Endometrium (tissue), 2 donors: ENCODE results near the gene GBGT1.
"Not testable (repeated sequence)": the region's sequence is repeated elsewhere in the genome, so short reads cannot be mapped to it uniquely, and the experiment has no call there.

Source experiments
- FAIRE-seq: peaks from 2 replicates; lab custom pipeline; 2012; peaks lifted over from hg19 to GRCh38; lab: Jason Lieb, UNC
- donor health status: control.
- donor health status: control.

Gene GBGT1

DNA sequence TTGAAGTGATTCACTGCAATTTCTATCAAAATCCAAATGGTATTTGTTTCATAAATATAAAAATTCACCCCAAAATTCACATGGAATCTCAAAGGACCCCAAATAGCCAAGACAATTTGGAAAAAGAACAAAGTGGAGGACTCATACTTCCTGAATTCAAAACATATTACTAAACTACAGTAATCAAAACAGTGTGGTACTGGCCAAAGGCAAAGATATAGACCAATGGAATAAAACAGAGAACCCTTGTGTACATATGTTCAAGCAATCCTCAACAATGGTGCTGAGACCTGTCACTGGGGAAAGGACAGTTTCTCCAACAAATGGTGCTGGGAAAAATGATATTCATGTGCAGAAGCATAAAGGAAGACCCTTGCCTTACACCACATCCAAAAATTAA lies 31.3 kb upstream of the GBGT1 start:
- no peak for FAIRE-seq

DNA sequence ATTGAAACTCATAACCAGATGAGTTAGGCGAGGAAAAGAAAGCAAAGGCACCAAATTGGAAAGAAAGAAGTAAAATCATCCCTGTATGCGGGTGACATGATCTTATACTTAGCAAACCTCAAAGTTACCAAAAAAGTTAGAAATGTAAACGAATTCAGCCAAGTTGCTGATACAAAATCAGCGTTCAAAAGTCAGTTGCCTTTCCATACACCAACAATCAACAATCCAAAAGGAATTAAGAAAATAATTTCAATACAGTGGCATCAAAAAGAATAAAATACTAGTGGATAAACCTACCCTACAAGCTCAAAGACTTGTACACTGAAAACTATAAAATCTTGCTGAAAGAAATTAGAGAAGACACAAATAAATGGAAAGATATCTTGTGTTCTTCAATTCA lies 30.9 kb upstream of the GBGT1 start:
- FAIRE-seq = no peak

DNA sequence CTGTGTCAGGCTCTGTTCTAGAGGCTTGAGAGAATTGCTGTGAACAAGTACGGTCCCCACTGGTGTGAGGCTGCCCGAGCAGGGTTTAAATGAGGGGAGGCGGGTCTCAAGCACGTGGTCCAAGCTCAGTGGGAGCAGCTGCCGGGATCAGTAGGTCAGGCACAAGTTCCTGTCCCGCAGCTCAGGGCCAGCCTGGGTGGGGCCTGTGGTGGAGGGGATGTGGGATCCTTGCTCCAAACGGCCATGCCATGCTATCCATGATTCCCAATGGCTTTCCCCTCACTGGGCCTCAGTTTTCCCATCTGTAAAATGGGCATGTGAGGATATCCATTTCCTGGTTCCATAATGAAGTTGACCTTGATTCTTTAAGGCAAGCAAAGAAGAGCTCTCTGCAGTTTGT lies 28.3 kb upstream of the GBGT1 start:
- no peak for FAIRE-seq

DNA sequence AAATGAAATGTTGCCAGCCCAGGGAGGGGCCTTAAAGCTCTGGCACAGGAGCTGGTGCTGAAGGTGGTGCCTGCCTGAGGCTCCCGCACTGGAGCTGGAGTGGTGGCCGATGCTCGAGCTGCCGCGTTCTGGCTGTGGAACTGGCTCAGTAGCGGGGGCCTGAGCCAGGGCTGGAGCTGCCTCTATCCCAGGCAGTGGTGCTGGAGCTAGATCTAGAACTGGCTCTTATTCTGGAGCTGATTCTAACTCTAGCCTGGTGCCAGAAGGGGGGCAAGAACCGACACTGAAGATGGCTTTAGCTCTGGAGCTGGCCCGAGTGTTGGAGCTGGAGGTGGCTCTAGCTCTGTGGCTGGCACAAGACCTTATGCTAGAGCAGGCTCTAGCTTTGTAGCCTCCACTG lies 26.1 kb upstream of the GBGT1 start:
- no peak for FAIRE-seq

DNA sequence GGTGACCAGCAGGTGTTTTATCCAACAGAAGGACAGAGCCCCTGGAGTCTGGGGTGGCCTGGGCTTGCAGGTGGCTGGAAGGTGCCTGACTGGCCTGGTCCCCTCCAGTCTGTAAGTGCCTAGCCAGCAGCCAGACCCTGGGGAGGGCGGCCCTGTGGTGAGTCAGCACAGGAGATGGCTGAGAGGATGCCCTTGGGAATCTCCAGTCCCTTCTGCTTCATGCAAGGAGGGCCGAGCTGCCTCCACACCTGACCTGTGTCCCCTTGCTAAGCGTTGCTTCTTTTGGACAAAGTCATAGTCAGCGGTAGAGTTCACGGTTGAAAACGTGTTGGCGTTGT lies 25.1 kb upstream of the GBGT1 start:
- no peak for FAIRE-seq

DNA sequence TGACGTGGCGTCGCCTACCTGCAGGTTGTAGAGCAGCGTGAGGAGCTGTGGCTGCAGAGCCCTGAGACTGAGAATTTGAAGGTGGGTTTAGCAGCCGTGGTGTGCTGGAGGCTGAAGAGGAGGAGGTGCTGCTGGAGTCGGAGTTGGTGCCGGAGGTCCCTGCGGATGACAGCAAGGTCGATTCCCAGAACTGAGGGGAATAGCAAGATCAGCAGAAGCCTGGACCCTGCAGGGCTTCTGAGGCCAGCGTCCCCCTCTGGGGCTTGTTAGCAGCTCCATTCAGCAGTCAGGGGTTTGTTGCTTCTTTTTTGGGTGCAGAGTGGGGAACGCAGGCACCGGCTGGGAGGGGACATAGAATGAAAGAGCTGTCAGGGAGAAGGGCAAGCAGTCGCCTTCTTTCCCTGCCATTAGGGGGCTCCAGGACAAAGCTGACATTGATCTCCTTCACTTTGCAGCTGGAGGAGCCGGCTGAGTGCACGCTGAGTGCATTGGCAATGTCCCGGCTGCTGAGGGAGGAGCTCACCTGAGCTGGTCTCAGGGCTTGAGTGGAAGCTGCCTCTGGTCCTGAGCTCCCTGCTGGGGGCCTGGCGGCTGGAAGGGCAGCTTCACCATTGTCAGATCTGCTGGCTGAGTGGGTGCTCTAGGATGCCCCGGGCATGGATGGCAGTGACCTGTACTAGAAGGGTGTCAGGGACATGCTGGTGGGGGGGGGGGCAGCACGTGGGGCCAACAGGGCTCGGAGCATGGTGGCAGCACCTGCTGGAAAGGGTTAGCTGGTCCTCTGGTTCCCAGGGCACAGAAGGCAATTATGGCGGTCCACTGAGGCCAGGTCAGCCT lies 24.5 kb upstream of the GBGT1 start:
- FAIRE-seq = no peak

DNA sequence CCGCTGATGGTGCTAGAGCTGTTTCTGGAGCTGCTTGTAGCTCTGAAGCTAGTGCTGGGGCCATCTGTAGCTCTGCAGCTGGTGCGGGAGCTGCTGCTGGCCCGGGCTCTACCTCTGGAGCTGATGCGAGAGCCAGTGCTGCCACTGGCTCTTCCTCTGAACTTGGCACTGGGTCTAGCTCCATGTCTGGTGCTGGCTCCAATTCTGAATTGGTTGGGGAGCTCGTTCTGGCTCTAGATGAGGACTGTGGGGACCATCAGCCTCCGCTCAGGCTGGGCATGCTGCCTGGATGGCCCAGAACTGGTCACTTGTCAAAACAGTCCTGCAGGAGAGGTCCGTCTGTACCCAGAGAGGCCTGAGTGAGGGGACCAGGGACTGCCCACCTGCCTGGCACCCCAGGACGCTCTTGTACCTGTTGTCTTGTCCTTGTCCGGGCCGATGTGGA lies 23.9 kb upstream of the GBGT1 start:
- FAIRE-seq = no peak

DNA sequence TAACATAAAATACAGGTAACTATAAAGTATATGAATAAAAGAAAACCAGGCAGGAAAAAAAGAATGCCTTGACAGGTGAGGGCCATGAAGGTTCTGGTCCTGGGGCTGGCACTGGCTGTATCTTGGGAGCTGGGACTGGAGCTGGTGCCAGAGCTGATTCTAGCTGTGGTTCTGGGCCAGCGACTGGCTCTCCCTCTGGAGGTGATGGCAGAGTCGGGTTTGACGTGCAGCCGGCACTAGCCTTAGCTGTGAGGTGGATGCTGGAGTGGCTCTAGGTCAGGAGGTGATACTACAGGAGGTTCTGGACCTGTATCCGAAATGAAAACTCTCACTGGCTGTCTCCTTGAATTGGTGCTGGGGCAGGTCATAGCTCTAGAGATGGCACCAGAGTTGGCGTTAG lies 23.0 kb upstream of the GBGT1 start:
- no peak for FAIRE-seq

DNA sequence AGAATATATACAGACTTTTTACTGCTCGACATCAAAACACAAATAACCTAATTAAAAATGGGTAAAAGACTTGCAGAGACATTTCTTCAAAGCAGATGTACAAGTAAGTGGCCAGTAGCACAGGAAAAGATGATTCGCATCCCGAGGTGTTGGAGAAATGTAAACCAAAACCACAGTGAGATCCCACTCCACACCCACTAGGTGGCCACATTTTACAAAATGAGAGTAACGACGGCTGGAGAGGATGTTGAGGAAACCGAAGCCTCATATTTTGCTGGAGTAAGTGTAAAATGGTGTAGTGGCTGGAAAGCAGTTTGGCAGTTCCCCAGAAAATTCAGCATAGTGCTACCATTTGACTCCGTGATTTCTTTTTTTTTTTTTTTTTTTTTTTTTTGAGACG lies 21.3 kb upstream of the GBGT1 start:
- FAIRE-seq = peak; percentile 74

DNA sequence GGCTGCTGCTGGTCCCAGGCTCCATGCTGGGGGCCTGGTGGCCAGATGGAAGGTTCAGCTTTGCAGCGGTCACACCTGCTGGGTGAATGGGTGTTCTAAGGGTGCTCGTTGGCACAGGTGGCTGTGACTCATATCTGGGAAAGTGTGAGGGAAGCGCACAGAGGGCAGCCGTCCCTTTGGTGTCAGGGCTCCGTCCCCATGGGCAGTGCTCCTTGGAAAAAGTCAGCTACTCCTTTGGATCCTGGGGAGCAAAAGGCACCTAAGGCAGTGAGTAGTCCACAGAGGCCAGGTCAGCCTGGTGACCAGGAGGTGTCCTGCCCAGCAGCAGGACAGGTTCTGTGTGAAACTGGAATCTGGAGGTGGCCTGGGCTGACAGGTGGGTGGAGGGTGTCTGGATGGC lies 18.4 kb upstream of the GBGT1 start:
- FAIRE-seq = no peak

DNA sequence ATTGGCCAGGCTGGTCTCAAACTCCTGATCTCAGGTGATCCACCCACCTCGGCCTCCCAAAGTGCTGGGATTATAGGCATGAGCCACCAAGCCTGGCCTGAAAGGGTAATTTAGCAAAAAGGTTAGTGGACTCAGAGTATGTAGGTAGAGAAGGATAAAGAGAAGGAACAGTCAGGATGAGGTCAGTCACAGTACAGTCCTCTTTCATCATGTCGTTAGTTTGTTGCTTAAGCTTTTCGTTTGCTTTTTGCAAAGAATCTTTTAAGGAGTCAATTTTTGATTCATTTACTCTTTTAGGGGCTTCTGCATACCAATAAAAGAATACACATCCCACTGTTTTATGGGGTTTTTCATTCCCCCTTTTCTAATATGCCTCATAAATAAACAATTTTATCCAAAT lies 17.8 kb upstream of the GBGT1 start:
- no peak for FAIRE-seq

DNA sequence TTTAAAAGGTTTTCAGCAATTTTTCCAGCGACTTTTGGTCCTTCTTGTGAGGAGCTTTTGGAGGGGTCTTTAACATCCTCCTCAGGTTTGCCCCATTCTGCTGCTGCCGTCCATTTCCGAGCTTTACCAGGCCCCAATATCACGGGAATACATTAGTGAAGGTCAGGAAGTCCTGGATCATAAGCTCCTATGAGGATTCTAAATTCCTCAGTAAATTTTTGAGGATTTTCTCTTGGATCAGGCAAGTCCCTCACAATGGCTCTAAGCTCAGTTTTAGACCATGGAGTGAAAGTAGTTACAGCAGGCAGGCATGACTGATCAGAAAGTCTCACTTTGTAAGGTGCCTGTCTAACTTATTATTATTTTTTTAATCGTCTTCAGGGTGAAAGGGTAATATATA lies 17.2 kb upstream of the GBGT1 start:
- FAIRE-seq = no peak

DNA sequence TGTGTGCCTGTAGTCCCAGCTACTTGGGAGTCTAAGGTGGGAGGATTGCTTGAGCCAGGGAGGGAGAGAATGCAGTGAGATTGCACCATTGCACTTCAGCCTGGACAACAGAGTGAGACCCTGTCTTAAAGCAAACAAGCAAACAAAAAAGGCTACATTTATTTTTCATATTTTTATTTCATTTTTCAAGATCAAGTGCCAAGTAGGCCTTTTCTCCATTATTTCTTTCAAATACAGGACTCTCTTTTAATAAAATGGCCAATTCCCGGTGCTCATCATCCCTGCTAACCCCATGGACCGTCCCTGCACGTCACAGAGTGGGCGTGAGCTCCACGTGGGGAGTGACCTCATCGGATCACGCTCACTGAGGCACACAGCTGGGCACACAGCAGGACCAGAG lies 9.3 kb upstream of the GBGT1 start:
- no peak for FAIRE-seq

DNA sequence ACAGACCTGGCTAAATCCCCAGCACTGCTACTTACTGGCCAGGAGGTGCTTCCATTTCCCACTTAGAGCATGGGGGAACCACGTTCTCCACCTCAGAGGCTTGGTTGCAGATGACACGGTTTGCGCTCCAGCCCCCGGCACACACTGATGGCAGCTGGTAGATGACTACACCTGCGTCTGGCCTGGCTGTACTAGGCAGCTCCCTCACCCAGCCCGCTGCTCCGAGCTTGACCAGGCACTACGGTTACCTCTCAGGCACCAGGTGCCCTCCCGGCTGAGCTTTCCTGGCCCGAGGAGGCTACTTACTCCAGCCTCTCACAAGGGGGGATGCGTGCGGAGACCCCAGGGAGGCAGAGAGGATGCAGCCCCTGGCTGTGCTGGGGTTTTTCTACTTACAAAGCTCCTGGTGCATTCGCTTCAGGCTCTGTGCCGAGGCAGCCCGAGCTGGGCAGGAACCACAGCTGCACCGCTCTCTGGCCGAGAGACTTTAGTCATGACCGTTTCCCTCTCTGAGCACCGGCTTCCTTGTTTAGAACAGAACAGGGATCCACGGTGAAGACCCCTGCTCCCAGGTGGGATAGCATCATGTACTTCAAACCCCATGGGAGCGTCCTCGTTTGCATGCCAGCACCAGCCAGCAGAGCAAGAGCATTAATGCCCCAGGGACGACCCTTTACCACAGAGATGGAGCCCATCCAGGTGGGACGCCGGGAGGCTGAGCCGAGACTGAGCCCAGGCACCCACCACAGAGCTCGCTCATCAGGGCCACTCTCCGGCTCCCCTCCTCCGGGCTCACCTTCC lies 7.6 kb upstream of the GBGT1 start:
- no peak for FAIRE-seq

DNA sequence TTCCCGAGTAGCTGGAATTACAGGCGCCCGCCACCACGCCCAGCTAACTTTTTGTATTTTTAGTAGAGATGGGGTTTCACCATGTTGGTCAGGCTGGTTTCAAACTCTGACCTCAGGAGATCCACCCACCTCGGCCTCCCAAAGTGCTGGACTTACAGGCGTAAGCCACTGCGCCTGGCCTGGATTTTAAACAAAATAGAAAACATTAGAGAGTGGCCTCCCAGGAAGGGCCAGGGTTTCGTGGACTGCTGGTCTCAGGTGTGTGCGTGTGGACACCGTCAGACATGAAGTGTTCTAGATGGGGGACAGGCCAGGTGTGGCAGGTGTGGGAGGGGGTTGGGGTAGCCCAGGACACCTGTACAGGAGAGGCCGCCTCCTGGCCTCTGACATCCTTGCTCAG lies 7.0 kb upstream of the GBGT1 start:
- no peak for FAIRE-seq

DNA sequence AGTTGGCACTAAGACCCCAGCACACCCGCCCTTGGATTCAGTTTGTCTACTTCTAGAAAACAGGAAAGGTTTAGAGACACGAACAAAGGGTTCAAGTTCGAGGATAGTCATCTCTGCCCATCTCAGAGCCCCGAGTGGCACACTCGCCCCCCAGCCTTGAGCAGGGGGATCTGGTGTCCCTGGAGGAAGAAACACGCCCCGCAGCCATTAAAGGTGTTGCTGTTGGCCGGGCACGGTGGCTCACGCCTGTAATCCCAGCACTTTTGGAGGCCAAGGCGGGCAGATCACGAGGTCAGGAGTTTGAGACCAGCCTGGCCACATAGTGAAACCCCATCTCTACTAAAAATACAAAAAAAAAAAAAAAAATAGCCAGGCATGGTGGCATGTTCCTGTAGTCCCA lies 6.0 kb upstream of the GBGT1 start:
- not testable (repeated sequence) for FAIRE-seq

DNA sequence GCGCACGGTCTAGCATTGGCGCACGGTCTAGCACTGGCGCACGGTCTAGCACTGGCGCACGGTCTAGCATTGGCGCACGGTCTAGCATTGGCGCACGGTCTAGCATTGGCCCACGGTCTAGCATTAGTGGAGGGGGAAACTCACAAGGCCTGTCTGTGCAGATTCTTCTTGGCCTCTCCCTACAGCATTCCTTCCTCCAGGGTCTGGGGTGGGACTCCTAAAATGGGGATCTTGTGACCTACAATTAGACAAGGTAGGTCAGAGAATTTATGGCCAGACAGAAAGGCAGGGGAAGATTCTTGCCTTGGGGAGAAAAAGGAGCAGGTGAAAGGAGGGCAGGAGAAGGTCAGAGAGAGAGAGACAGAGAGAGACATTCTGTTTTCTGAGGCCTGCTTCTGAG lies 5.4 kb upstream of the GBGT1 start:
- no peak for FAIRE-seq

DNA sequence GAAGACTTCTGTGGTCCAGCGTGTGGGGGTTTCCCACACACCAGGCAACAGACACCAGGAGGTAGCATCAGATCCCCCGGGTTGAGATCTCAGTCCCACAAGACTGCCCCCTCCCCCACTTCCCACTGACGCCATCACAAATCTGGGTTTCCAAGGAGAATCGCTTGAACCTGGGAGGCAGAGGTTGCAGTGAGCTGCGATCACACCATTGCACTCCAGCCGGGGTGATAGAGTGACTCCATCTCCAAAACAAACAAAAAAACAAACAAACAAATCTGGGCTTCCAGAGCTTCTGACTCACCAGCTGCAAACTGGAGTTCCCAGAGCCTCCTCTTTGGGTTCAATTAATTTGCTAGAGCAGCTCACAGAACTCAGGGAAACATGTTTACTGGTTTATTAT lies 4.7 kb upstream of the GBGT1 start:
- FAIRE-seq = no peak

DNA sequence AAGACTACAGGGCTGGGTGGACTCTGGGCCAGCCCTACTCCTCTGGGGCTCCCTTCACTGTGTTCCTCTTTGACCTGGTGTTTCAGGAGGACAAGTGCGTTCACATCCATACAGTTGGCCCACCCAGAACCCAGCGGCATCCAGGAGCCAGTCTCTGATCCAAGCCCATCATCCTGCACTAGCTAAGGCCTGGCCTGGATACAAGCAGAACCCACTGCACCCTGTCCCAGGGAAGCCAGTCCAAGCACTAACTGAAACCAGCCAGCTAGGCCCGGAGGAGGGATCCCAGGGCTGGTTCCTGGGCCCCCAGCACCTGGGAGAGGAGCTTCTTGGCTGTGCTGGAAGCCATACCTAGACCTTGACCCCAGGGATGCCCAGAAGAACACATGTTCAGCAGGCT lies 4.1 kb upstream of the GBGT1 start:
- no peak for FAIRE-seq

DNA sequence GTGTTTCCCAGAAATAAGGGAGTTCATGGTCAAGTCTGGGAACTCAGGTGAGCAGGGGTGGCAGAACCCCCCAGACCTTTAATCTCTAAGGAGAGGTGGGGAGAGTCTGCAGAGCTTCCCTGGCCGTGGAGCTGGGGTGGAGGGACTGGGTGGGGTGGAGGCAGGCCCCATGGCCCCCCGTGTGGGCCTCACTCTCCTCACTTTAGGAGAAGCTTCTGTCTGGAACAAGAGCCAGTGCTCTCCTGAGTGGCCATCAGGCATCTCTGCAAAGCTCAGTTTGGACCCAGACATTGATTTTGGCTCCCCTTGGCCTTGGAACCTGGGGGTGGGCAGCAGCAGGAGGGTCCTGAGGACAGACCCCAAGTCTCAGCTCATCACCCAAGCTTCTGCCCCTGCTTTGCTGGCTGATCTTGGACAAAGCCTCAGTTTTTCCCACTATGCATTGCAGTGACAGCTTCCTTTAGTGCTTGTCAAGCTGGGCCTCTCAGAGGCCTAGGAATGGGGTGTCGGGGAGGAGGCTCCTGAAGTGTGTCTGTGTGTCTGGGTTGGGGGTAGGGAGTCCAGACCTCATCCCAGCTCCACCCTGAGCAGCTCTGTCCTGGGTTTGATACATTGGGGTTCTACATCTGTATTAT lies 3.5 kb upstream of the GBGT1 start:
- FAIRE-seq = no peak

DNA sequence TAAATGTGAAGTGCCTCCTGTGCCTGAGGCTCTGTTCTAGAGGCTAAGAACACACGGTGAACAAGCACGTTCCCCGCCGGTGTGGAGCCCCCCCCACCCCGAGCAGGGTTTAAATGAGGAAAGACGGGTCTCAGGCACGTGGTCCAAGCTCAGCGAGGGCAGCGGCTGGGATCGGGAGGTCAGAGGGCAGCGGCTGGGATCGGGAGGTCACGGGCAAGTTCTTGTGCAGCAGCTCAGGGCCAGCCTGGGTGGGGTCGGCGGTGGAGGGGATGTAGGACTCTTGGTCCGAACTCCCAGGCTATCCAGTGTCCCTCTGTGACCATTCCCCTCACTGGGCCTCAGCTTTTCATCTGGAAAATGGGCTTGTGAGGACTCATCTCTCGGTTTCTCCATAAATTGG lies 2.7 kb upstream of the GBGT1 start:
- no peak for FAIRE-seq

DNA sequence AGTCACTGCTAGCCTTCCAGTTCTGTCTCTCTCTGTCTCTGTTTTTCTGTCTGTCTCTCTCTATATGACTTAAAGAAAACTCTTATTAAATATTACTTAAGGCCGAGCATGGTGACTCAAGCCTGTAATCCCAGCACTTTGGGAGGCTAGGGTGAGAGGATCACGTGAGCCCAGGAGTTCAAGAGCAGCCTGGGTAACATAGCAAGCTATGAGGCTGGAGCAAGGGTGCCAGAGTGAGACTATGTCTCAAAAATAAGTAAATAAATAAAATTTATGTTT lies 1.7 kb upstream of the GBGT1 start:
- no peak for FAIRE-seq

DNA sequence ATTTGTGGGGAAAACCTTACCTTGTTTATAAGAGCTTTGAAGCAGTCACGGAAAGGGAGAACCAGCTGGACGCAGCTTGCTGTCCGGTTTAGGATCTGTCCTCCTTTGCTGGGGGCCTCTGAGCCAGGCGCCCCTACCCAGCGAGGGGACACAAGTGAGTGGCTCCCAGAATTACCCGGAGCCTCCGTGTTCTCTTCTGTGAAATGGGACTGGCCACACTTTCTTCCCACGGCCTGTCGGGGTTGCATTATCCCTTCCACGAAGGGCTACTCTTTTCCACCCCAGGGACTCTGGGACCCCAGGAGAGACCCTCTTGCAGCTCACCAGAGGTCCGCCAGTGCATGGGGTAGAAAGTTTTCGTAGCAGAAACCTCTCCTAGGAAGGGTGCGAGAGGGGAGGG lies 477 bp upstream of the GBGT1 start:
- no peak for FAIRE-seq
